ENCODE measurements around the gene TRIM42. TPM values are rescaled to one million over a fixed set of nuclear protein-coding genes. Genes with fewer than 3 reads are reported as not detected.

TRIM42 gene
- total RNA-seq (2022; extraction: Qiagen RNA extraction) = not detected in 5 replicates

GRCh38 chr3:140677764-140678163, at the start of gene TRIM42:
TRIM42 (plus strand) TSS chr3:140678064; CDS start chr3:140678230, 166 bp downstream.

